Stimulated activated CD8-positive, alpha-beta memory T cell treated with anti-CD3 and anti-CD28 coated beads, Interleukin-4, amount 100 ng/mL, for 24 hours (primary cell): ENCODE measurements around the gene SNAP25.

Source experiments
- DNase-seq: peaks from one replicate; pipeline ENCODE4 v3.0.0-alpha.2; 2020; ENCODE audit warnings: low read depth

SNAP25 gene

DNA sequence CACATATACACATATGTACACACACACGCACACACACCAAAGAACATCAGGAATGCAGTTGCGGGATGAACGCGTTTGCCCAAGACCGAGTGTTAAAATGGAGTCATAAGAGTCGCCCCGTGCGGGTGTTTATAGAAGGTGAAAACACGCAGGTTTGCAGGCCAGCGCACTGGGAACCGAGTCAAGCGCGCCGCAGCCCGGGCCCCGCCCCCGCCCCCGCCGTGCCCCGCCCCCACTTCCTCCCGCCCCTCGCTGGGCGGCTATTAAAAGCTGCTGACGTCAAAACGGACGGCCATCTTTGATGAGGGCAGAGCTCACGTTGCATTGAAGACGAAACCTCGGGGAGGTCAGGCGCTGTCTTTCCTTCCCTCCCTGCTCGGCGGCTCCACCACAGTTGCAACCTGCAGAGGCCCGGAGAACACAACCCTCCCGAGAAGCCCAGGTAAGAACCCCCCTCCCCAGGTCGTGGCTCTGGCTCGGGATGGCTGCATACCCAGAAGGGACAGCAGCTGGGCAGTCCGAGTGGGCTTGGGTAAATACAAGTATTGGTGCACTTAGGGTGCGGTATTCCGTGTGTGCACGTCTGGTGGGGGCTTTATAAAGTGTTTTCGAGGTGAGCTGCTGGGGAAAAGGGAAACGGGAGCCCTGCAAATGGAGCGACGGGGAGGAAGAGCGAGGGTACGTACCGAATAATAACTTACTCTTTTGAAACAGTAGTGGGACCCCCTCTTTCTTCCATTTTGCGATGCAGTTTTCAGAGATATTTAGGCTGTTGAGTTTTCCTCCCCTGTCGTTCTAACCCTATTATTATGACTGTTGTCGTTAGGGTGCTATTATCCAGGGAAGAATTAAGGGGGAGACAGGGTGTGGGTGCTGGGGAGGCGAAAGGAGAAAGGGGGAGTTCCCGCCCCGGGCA lies at the start of gene SNAP25:
Gene SNAP25, plus strand, starts transcription at position 295 of the 916 bp plus-strand sequence. CDS start 56,662 bp downstream, outside the sequence.
- no peak for DNase-seq

DNA sequence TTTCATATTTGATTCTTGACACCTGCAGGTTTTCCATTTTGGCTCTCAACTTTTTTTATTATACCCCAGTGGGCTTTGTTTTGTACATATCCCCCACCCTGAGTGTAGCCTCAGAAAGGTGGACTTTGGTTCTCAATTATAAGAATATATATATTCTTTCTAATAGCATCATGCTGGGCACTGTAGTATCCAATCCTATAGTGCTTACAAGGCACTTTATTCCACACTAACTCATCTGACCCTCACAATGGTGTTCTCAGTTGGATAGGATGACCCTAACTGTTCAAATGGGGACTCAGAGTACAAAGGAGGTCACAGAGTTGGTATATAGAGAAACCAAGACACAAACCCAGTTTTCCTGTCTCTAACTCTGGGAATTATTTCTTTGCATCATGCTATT lies 48.9 kb upstream of the SNAP25 start:
- DNase-seq = no peak

- DNase-seq = no peak
Measured at GRCh38 chr20:10170261-10170660, 48.4 kb upstream of the SNAP25 start.

DNA sequence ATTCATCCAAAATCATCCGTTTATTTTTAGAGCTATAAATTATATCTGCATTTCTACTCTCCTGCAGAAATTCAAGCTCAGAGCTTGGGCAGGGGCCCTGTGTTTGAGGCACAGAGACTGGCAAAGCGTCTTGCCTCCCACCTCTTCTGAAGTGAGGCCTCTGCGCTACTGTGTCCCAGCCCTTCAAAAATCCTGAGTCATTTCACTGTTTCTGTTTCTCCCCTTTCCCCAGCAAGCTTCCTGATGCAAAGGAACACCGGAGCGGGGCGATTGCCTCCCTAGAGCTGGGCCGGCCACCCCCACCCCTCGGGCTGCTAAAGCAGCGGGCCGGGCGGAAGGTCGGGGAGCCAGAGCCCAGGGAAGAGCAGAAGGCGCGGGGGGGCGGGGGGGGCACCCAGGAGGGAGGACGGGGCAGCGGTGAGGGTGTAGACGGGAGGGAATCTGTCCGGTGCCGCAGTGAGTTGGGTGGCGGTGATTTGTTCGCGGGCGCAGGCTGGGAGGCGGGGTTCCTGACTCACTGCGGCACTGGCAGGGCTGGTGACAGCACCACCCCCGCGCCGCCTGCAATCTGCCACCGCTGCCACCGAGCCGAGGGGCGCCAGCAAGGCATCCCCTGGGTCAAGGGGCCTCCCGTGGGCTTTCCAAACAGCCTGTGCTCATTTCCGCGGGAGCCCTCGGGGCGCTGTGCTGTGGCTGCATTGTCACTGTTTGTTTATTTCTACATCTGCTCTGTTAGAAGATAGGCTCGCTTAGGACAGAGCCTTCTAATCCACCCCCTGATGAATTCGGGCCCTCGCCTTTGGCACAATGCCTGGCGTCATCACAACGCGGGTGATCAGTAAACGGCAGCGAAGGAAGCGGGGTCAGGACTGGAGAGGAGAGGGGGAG lies 46.5 kb upstream of the SNAP25 start:
- peak; percentile 26 for DNase-seq

GRCh38 chr20:10172998-10173655 lies 45.5 kb upstream of the SNAP25 start:
- DNase-seq = no peak

DNA sequence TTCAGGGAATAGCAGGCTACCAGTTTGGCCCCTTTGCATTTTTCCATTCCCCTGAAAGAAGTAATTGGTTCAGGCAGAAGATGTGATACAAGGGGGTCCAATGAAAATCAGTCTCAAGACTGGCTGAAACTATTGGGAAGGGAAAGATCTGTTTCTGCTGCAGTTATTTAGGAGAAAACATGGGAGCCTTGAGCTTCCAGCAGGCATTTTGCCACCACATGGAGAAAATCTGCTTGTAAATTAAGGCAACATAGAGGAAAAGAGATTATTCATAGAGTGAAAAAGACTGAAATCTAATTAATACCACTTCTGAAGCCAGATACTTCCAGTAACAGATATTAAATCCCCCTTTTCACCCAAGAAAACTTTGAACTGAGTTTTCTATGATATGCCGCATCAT lies 44.2 kb upstream of the SNAP25 start:
- DNase-seq = no peak

DNA sequence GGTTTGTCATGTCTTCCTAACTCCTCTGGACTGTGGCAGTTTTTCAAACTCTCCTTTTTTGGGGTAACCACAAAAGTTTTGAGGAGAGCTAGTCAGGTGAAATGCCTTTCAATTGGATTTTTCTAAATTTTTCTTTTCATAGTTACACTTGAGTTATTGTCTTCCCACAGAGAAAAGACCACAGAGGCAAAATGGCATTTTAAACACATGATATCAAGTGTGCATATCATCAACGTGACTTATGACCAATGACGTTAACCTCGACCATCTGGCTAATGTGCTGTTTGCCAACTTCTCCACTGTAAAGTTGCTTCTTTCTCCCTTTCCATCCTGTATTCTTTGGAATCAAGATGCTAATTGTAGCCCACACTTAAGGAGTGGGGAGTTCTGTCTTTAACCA lies 41.3 kb upstream of the SNAP25 start:
- no peak for DNase-seq

DNA sequence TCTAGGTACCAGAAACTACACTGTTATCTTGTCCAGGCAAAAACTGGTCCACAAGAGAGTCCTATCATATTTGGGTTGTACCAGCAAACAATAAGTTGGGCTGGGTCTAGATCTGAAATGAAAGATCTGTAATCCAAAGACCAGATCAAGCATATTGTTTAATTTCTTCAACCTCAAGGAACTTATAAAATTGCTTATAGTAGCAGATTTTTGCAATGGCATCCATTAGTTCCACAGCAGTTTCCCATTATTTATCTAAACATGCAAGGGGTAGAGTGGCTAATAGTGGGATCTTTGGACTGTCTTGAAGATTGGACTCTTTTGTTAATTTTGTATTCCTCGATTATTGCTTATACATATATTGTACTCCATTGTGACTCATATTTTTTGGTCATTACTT lies 40.5 kb upstream of the SNAP25 start:
- no peak for DNase-seq

DNA sequence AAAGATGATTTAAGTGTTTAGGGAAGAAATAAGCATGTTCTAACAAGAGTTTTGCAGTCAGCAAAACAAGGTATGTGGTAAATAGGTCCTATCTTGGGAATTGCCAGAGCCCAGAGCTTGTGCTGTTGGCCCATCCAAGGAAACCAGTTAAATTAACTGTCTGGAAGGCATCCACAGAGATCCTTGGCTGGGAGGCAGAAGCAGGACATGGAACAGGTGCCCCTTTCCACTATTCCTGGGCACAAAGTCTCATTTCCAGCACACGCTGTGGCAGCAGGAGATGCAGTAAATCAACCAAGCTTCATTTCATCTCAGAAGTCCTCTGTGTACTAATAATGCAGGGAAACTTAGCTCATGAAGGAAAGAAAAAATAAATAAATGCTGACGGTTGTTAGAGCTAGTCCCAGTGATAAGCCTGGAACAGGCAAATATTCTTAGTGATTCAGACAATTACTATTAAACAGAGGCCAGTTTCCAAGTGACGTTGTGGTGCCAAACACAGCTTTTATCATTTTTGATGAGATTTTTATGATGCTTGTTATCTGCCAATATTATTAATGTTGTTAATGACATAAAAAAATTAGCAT lies 39.8 kb upstream of the SNAP25 start:
- DNase-seq = no peak

DNA sequence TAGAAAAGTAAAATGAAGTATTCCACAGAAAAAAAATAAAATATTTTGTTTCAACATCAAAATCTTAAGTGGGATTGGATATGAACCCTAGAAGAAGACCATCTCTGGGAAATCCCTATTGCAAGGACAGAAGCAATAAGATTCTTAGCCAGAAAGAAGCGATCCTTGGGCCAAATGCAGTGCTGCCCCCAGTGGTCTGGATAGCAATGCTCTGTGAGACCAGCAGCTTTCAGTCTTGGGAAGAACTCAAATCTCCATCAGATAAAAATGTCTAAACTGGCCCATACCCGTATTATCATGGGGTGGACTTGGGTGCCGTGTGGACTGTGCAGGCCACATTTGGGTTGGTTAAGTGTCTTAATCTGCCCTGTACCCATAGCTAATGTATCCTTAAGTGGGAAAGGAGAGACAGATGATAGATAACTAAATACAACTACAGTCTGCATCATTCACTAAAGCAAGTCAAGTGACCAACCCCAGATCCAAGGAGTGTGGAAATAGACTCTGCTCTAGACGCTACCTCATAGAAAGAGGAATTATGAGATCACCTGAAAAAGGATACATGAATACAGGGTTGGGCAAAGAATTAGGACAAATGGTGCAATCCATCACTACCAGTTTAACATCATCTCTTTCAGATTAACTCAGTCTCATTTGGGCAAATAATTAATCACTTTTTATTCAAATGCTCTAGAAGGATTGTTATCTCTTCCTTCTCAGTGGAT lies 38.9 kb upstream of the SNAP25 start:
- no peak for DNase-seq

GRCh38 chr20:10180651-10181235 lies 37.9 kb upstream of the SNAP25 start:
- no peak for DNase-seq

DNA sequence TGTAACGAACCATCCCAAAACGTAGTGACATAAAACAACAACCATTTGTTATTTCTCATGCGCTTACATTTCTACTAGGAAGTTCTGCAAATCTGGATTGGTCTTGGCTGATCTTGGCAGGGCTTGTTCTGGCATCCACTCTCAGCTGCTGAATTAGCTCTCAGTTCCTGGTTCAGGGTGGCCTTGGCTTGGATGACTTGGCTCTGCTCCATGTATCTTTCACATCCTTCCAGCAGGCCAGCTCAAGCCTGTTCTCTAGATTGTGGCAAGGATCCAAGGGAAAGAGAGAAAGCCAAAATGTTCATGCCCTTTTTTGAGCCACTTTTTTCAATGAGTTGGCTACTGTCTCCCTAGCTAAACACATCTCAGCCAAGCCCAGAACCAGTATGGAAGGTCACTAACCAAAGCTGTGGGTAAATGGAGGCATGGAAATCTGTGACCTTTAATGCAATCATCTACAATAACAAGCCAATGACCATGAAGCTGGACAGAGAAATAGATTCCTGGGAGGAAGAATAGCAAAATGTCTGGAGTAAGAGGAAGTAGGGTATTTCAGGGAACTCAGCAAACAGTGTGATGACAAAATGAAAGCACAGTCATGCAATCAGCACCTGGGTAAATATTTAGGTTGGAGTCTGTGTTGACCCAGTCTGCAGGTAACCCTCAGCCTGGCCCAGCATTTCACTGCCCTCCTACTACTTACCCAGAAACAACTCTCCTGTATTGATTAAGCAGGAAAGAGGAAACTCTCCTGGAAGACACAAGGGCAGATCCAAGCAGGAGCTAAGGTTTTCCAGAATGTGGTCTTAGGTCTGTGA lies 32.7 kb upstream of the SNAP25 start:
- DNase-seq = no peak

DNA sequence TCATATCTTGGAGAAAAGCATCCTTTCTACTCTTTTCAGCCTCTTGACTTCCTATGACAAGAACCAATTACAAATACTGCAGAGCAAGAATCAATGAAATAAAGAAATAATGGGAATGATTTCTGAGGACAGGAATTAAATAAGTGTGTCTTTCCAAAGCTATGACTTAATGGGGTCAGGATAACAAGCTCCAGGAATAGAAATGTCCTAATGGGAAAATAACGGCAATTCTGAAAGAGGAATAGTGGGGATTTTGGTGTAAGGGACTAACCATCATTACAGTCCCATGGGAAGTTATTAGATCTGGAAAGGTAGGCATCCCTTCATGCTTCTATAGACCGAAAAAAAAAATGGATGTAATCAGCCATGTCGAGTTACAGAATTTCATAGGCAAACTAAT lies 28.2 kb upstream of the SNAP25 start:
- no peak for DNase-seq

- DNase-seq = no peak
Measured at GRCh38 chr20:10192171-10192570, 26.5 kb upstream of the SNAP25 start.

GRCh38 chr20:10194166-10194565 lies 24.5 kb upstream of the SNAP25 start:
- no peak for DNase-seq

- no peak for DNase-seq
Measured at GRCh38 chr20:10200330-10200729, 18.3 kb upstream of the SNAP25 start.

- DNase-seq = no peak
Measured at GRCh38 chr20:10201321-10201870, 17.2 kb upstream of the SNAP25 start.

GRCh38 chr20:10209091-10209490 lies 9.5 kb upstream of the SNAP25 start:
- DNase-seq = no peak

GRCh38 chr20:10213526-10213925 lies 5.1 kb upstream of the SNAP25 start:
- no peak for DNase-seq
